Activated CD8-positive, alpha-beta memory T cell treated with anti-CD3 and anti-CD28 coated beads, Interleukin-2, amount 50 U/mL, for 4 hours (primary cell): Measurements from ENCODE around the gene EDA.

Source experiments
- DNase-seq: peaks from one replicate; pipeline ENCODE4 v3.0.0-alpha.2; 2020

Gene EDA

DNA sequence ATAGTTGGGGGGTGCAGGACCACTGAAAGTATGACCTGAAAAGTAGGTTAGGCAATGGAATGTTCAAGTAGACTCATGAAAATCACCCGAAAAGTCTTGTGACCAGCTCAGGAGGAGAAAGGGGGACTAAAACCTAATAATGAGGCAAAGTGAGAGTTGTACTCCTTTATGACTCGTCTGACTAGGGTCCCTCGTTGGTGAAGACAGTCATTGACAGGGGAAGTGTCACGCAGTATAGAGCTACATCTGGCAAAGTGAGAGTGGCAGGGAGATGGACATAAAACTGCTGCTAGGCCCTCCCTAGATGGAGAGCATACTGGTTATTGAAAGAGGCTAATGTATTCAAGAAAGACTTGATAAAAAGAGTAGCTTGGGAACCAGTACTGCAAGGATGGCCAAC lies 466.8 kb downstream of the EDA start:
- no peak for DNase-seq

DNA sequence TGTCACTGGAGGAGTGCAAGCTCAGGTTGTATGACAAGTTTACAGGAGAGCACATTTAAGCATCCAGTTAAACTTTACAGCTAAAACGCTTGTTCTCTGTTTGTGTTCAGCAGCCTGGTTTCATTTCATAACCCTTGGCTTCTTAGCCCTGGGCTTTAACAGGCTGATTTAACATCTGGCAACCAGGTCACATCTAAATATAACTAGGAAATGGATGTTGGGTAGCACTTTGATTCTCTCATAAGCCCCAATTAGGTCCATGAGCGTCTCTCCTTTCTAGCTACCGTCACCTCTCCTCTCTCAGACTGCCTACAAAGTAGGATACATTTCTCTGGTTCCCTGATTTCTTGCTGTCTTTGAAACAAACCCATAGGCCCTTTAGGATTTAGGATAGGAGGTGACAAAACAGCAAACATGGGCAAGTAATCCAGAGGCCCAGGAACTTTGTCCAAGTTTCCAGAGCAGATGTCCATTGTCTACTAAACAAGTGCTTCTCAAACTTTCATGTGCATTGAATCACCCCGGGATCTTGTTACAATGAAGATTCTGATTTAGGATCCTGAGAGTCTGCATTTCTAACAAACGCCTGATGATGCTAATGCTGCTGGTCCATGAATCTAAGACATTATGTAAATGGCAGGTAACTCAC lies 468.8 kb downstream of the EDA start:
- DNase-seq = no peak

DNA sequence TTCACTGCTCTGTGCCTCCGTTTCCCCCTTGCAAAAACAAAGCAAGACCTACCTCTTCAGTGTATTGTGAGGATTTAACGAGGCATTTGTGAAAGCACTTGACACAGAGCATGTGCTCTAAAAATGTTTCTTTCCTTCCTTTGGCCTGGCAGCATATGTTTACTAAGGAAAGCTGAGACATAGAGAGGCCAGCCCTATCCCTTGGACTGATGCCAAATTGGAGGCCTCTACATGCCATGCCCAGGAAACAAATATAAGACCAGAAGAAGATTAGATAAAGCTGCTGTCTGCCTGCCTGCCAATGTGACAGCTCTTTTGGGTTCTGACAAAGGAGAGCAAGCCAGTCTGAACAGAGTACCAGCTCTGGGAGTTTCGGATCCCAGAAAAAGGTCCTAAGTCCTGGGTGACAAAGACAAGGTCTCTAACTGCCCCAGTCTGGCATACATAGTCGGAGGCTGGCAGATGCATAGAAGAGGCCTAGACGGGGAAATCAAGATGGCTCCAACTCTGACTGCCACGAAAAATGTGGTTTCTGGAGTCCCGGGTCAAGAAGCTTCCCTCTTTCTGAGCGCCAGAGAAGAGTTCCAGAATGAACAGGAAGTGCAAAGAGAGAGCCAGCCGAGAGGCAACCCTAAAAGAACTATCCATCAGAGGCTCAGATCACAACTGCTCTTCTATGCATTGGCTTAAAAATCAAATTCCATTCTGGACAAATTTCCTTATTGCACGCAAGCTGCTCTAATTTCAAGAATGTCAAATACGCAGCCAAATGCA lies 472.1 kb downstream of the EDA start:
- DNase-seq = no peak

DNA sequence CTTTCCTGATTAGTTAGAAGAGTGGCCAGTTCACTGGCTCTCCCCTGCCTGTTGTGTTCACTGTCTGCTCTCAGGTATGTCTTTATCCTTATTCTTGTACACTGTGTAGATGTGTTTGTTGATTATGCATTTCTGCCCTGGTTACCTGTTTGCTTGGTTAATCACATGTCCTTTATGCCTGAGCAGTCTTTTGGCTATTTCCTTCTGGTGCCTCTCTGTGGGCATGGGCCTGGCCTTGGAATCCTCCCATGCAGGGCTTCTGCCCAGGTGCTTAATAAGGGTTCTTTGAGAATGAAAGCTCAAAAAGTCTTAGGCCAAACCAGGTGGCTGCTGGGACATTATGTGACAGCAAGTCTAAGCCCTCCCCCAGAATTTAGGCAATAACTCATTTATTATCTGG lies 472.8 kb downstream of the EDA start:
- DNase-seq = no peak
